Measurements from ENCODE around the gene GRB10.

DNA sequence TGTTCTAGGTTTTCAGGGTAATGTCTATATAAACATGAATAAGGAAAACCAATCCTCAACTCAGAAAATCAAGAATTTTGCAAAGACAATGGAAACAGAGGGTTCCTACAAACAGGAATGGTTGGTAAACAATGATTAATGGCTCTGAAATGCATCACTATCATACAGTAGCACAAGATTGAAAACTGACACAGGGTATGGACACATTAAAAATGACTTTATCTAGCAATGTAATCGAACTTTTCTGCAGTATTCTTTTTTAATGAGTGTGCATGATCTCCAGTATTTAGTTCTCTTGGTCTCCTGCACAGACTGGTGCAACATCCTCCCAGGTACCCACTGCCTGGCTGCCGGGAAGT, 15.9 kb downstream of the GRB10 start:
- TF ChIP-seq, protein P1, sequence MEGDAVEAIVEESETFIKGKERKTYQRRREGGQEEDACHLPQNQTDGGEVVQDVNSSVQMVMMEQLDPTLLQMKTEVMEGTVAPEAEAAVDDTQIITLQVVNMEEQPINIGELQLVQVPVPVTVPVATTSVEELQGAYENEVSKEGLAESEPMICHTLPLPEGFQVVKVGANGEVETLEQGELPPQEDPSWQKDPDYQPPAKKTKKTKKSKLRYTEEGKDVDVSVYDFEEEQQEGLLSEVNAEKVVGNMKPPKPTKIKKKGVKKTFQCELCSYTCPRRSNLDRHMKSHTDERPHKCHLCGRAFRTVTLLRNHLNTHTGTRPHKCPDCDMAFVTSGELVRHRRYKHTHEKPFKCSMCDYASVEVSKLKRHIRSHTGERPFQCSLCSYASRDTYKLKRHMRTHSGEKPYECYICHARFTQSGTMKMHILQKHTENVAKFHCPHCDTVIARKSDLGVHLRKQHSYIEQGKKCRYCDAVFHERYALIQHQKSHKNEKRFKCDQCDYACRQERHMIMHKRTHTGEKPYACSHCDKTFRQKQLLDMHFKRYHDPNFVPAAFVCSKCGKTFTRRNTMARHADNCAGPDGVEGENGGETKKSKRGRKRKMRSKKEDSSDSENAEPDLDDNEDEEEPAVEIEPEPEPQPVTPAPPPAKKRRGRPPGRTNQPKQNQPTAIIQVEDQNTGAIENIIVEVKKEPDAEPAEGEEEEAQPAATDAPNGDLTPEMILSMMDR (IDR thresholded peaks at IDR 0.05), result no peak
- no peak for TF ChIP-seq ZFX (IDR thresholded peaks at IDR 0.05; ENCODE audit: borderline replicate concordance)
